ENCODE results near the gene TPX2.

DNA sequence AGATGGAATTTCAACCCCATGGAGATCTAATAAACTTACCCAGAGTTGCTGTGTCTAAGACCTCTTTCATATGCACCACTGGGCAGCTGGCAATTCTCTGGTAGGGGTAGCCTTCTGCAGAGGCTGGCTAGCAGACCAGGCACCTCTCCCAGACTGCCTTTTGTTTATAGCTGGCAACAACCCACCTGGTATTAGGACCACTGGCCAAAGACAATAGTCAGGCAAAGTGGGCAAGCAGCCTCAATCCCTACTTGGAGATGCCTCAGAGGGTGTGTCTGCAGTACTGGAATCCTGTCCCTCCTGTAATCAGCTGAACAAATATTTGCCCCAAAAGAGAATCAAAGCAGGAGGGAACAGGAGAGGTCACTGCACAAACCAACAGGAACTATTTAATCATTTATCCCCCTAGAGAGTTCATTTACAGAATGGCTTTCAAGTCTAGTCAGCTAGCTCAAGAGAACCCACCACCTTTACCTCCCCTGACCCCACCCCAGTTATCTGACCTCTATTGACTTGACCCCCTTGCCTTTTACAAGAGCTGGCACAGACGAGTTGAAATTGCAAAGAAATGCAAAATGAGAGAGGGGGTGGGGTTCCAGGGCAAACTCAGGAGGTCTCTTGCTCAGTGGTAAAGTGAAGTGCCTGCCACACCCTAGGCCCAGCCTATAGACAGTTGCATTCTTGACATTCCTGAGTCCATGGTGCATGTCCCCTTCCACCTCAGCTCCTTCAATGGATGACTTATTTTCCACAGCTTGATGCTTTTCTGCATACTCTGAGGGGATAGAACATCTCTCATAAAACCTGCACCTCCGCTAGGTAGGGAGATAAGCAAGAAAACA, 19.2 kb upstream of the TPX2 start:
- TF ChIP-seq, protein P1, sequence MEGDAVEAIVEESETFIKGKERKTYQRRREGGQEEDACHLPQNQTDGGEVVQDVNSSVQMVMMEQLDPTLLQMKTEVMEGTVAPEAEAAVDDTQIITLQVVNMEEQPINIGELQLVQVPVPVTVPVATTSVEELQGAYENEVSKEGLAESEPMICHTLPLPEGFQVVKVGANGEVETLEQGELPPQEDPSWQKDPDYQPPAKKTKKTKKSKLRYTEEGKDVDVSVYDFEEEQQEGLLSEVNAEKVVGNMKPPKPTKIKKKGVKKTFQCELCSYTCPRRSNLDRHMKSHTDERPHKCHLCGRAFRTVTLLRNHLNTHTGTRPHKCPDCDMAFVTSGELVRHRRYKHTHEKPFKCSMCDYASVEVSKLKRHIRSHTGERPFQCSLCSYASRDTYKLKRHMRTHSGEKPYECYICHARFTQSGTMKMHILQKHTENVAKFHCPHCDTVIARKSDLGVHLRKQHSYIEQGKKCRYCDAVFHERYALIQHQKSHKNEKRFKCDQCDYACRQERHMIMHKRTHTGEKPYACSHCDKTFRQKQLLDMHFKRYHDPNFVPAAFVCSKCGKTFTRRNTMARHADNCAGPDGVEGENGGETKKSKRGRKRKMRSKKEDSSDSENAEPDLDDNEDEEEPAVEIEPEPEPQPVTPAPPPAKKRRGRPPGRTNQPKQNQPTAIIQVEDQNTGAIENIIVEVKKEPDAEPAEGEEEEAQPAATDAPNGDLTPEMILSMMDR (optimal IDR thresholded peaks at IDR 0.05 in 1 of 3, IDR thresholded peaks at IDR 0.05 in 1 of 3, conservative IDR thresholded peaks at IDR 0.05 in 1 of 3; ENCODE audit: extremely low read depth in 1 of 3, insufficient read depth in 2 of 3, low read length in 3 of 3), result no peak
- TF ChIP-seq EZH2 (IDR thresholded peaks at IDR 0.05; ENCODE audit: low read length), result no peak

All from keratinocyte (primary cell).